GM23338 (cell line): ENCODE measurements around the gene NUDC. TPM values are rescaled to one million over a fixed set of nuclear protein-coding genes. Genes with fewer than 3 reads are reported as not detected.

Experiments used
- ATAC-seq: fragments of 200-7000 bp; cut with Tn5 transposase; 3 replicates; pipeline ENCODE4 v1.9.1; 2020
- DNase-seq: peaks from one replicate; pipeline ENCODE4 v3.0.0-alpha.2; 2015; ENCODE audit warnings: low spot score
- H2AFZ ChIP-seq: fragments of 200-600 bp; sonication (generic); 2 replicates; pipeline ENCODE4 v1.8.0; 2016; ENCODE audit warnings: antibody characterized with exemption, mild to moderate bottlenecking, moderate library complexity
- H3F3A ChIP-seq: fragments of 200-600 bp; sonication (generic); replicated peaks from 2 replicates; pipeline ENCODE4 v1.8.0; 2017; ENCODE audit warnings: antibody characterized with exemption, mixed run types, low read depth
- H3K27ac ChIP-seq: fragments of 200-600 bp; sonication (generic); 2 replicates; pipeline ENCODE4 v1.6.1; 2016; ENCODE audit warnings: low read depth
- H3K27me3 ChIP-seq: fragments of 200-600 bp; sonication (generic); 2 replicates; pipeline ENCODE4 v1.8.0; 2016; ENCODE audit warnings: mild to moderate bottlenecking, mixed run types, moderate library complexity; ENCODE audit not compliant: insufficient read depth
- H3K36me3 ChIP-seq: fragments of 200-600 bp; sonication (generic); 2 replicates; pipeline ENCODE4 v1.8.0; 2016; ENCODE audit warnings: mild to moderate bottlenecking; ENCODE audit not compliant: insufficient read depth
- H3K4me1 ChIP-seq: fragments of 200-600 bp; sonication (generic); 2 replicates; pipeline ENCODE4 v1.8.0; 2016; ENCODE audit warnings: mild to moderate bottlenecking, moderate library complexity; ENCODE audit not compliant: insufficient read depth
- H3K4me2 ChIP-seq: fragments of 200-600 bp; sonication (generic); 2 replicates; pipeline ENCODE4 v1.7.1; 2017; ENCODE audit warnings: mixed run types
- H3K4me3 ChIP-seq: fragments of 200-600 bp; sonication (generic); 2 replicates; pipeline ENCODE4 v1.6.1; 2016; ENCODE audit warnings: mixed run types
- H3K79me2 ChIP-seq: fragments of 200-600 bp; sonication (generic); replicated peaks from 2 replicates; pipeline ENCODE4 v1.8.0; 2017; ENCODE audit warnings: mild to moderate bottlenecking; ENCODE audit not compliant: insufficient read depth
- H3K9me2 ChIP-seq: fragments of 200-600 bp; sonication (generic); 2 replicates; pipeline ENCODE4 v1.8.0; 2017; ENCODE audit not compliant: insufficient read depth
- H4K20me1 ChIP-seq: fragments of 200-600 bp; sonication (generic); replicated peaks from 2 replicates; pipeline ENCODE4 v1.8.0; 2017; ENCODE audit warnings: mild to moderate bottlenecking; ENCODE audit not compliant: insufficient read depth
- H3K27ac Mint-ChIP-seq: 2 replicates; pipeline ENCODE4 v1.8.0; 2020; ENCODE audit warnings: inconsistent platforms, mild to moderate bottlenecking, moderate library complexity, mixed read lengths
- H3K27me3 Mint-ChIP-seq: 3 replicates; pipeline ENCODE4 v1.8.0; 2022; ENCODE audit warnings: low read depth, mild to moderate bottlenecking, moderate library complexity, mixed read lengths, inconsistent platforms; ENCODE audit not compliant: insufficient read depth, poor library complexity
- H3K36me3 Mint-ChIP-seq: 3 replicates; pipeline ENCODE4 v1.8.0; 2021; ENCODE audit warnings: low read depth, mild to moderate bottlenecking, inconsistent platforms, moderate library complexity, mixed read lengths
- H3K4me1 Mint-ChIP-seq: 3 replicates; pipeline ENCODE4 v1.8.0; 2020; ENCODE audit warnings: mild to moderate bottlenecking, inconsistent platforms, mixed read lengths
- H3K4me3 Mint-ChIP-seq: 3 replicates; pipeline ENCODE4 v1.8.0; 2021; ENCODE audit warnings: moderate library complexity, mild to moderate bottlenecking, inconsistent platforms, mixed read lengths
- H3K9me3 Mint-ChIP-seq: 3 replicates; pipeline ENCODE4 v1.8.0; 2020; ENCODE audit warnings: moderate library complexity, mild to moderate bottlenecking, inconsistent platforms, mixed read lengths
- CREB1 ChIP-seq: fragments of 250-450 bp; sonication (Bioruptor Pico); IDR thresholded peaks from 2 replicates; pipeline ENCODE4 v1.5.0; 2020; ENCODE audit warnings: low read depth, mild to moderate bottlenecking, moderate library complexity
- CTCF ChIP-seq, 2 experiments: fragments of 200-600 bp in 1 of 2; sonication (generic) in 1 of 2; conservative IDR thresholded peaks; 2 replicates each; pipeline versions ENCODE4 v1.5.1 to v1.6.1; 2016 to 2017; ENCODE audit warnings: antibody characterized with exemption in 2 of 2, low read depth in 2 of 2, mild to moderate bottlenecking in 2 of 2, moderate library complexity in 1 of 2
- ETS1 ChIP-seq: IDR thresholded peaks from 2 replicates; pipeline ENCODE4 v1.6.1; 2016; ENCODE audit warnings: antibody characterized with exemption
- EZH2 ChIP-seq: fragments of 200-600 bp; sonication (generic); IDR thresholded peaks from one replicate; pipeline ENCODE4 v1.8.0; 2017; ENCODE audit warnings: antibody characterized with exemption, mild to moderate bottlenecking, low read depth; ENCODE audit not compliant: unreplicated experiment
- EZH2phosphoT487 ChIP-seq: fragments of 200-600 bp; sonication (generic); IDR thresholded peaks from one replicate; pipeline ENCODE4 v1.8.1; 2018; ENCODE audit warnings: antibody characterized with exemption; ENCODE audit not compliant: unreplicated experiment
- JUNB ChIP-seq: IDR thresholded peaks from one replicate; pipeline ENCODE4 v1.6.1; 2016; ENCODE audit warnings: antibody characterized with exemption; ENCODE audit not compliant: unreplicated experiment
- NANOG ChIP-seq: IDR thresholded peaks from 2 replicates; pipeline ENCODE4 v1.6.1; 2016; ENCODE audit warnings: antibody characterized with exemption, borderline replicate concordance
- POLR2AphosphoS5 ChIP-seq: IDR thresholded peaks from 2 replicates; pipeline ENCODE4 v1.6.1; 2016; ENCODE audit warnings: antibody characterized with exemption, low read depth
- REST ChIP-seq: IDR thresholded peaks from one replicate; pipeline ENCODE4 v1.6.1; 2018; ENCODE audit warnings: antibody characterized with exemption; ENCODE audit not compliant: unreplicated experiment
- STAT1 ChIP-seq: IDR thresholded peaks from one replicate; pipeline ENCODE4 v1.6.1; 2016; ENCODE audit warnings: antibody characterized with exemption; ENCODE audit not compliant: unreplicated experiment
- ZNF114 ChIP-seq: fragments of 250-450 bp; sonication (Bioruptor Pico); IDR thresholded peaks from 2 replicates; pipeline ENCODE4 v1.5.0; 2020; ENCODE audit warnings: mild to moderate bottlenecking, moderate library complexity
- polyA plus RNA-seq: library from polyadenylated mRNA; unstranded; fragments of >200 nt; fragmentation: Nextera tagmentation; extraction: Ambion mirVana; gene quantifications from 2 replicates; pipeline ENCODE4 v1.2.1, GENCODE V29; 2016
- total RNA-seq: library from RNA; depleted of rRNA; stranded (reverse); fragments of >200 nt; shearing (Covaris generic); gene quantifications from 2 replicates; pipeline ENCODE4 v1.2.3, GENCODE V29; 2014

Gene NUDC
- total and polyA plus RNA-seq, 2 experiments from 2014 or later = 96.2 to 224 TPM

- no peak overlapping the region for H3K4me2 ChIP-seq
- H3K36me3 Mint-ChIP-seq = no peaks in the 10 kb centered on the region
- peaks cover 14% of the 10 kb centered on the region for H3K27me3 Mint-ChIP-seq
- H2AFZ ChIP-seq = no peak overlapping the region
- no peaks in the 10 kb centered on the region for H3K9me3 Mint-ChIP-seq
- no peaks in the 10 kb centered on the region for H4K20me1 ChIP-seq
- no peak overlapping the region for H3K4me3 Mint-ChIP-seq
- no peaks in the 10 kb centered on the region for H3K27me3 ChIP-seq
- TF ChIP-seq NANOG (no peak), JUNB (no peak), POLR2AphosphoS5 (no peak)
- H3K9me2 ChIP-seq = no peaks in the 10 kb centered on the region
- H3K4me3 ChIP-seq = no peak overlapping the region
- H3K4me1 ChIP-seq = no peaks in the 10 kb centered on the region
- H3K27ac Mint-ChIP-seq = no peak overlapping the region
- no peak for DNase-seq
- H3K36me3 ChIP-seq = no peaks in the 10 kb centered on the region
- no peaks in the 10 kb centered on the region for H3K79me2 ChIP-seq
- no peak overlapping the region for H3K27ac ChIP-seq
- H3F3A ChIP-seq = no peaks in the 10 kb centered on the region
- no peaks in the 10 kb centered on the region; the same call in 2 of the 3 replicates for H3K4me1 Mint-ChIP-seq
- ATAC-seq = no peak
Observed at GRCh38 chr1:26983863-26984262, 62.3 kb downstream of the NUDC start.

- H3K4me1 Mint-ChIP-seq = no peaks in the 10 kb centered on the region; the same call in 2 of the 3 replicates
- DNase-seq = no peak
- TF ChIP-seq ZNF114 (CRISPR knock-in tag) (no peak), EZH2 (no peak), NANOG (no peak), STAT1 (no peak), ETS1 (no peak), REST (no peak), EZH2phosphoT487 (no peak), JUNB (no peak), CREB1 (no peak), POLR2AphosphoS5 (no peak), CTCF (conservative IDR thresholded peaks at IDR 0.05; ENCODE audit: low read depth in 2 of 2) (no peak)
Observed at GRCh38 chr1:26984291-26984690, 62.7 kb downstream of the NUDC start.

More at GRCh38 chr1:26984291-26984690, 62.7 kb downstream of the NUDC start:
- no peak overlapping the region for H3K4me3 ChIP-seq
- no peaks in the 10 kb centered on the region for H3K36me3 ChIP-seq
- no peaks in the 10 kb centered on the region for H3K36me3 Mint-ChIP-seq
- H3K4me2 ChIP-seq = no peak overlapping the region
- no peaks in the 10 kb centered on the region for H3K27me3 ChIP-seq
- no peak overlapping the region for H2AFZ ChIP-seq
- H3K27me3 Mint-ChIP-seq = peaks cover 14% of the 10 kb centered on the region
- H4K20me1 ChIP-seq = no peaks in the 10 kb centered on the region
- H3K9me2 ChIP-seq = no peaks in the 10 kb centered on the region
- no peak overlapping the region for H3K27ac ChIP-seq
- H3K4me3 Mint-ChIP-seq = no peak overlapping the region
- H3K4me1 ChIP-seq = no peaks in the 10 kb centered on the region
- H3F3A ChIP-seq = no peaks in the 10 kb centered on the region
- no peaks in the 10 kb centered on the region for H3K79me2 ChIP-seq
- H3K9me3 Mint-ChIP-seq = no peaks in the 10 kb centered on the region
- no peak overlapping the region for H3K27ac Mint-ChIP-seq
- ATAC-seq = no peak
